Thyroid gland (tissue), 4 donors: Measurements from ENCODE around the gene PTPRN2.
"Not testable (repeated sequence)": the region's sequence is repeated elsewhere in the genome, so short reads cannot be mapped to it uniquely, and the experiment has no call there.

Experiments
- POLR2A ChIP-seq, 2 donors: fragments of 450-650 bp; IDR thresholded peaks; one replicate each; pipeline ENCODE4 v1.6.1; 2017; ENCODE audit warnings: antibody characterized with exemption in 2 of 2, mild to moderate bottlenecking in 2 of 2, moderate library complexity in 1 of 2
- TF ChIP-seq, protein P1 (sequence below), 6 experiments: fragments of 200-600 bp in 3 of 6; fragments of 450-650 bp in 3 of 6; sonication (generic) in 3 of 6; IDR thresholded peaks; one replicate each; pipeline ENCODE4 v1.5.1; 2016 to 2019; ENCODE audit warnings: antibody characterized with exemption in 6 of 6, mild to moderate bottlenecking in 2 of 6, inconsistent platforms in 1 of 6, moderate library complexity in 1 of 6

DNA sequence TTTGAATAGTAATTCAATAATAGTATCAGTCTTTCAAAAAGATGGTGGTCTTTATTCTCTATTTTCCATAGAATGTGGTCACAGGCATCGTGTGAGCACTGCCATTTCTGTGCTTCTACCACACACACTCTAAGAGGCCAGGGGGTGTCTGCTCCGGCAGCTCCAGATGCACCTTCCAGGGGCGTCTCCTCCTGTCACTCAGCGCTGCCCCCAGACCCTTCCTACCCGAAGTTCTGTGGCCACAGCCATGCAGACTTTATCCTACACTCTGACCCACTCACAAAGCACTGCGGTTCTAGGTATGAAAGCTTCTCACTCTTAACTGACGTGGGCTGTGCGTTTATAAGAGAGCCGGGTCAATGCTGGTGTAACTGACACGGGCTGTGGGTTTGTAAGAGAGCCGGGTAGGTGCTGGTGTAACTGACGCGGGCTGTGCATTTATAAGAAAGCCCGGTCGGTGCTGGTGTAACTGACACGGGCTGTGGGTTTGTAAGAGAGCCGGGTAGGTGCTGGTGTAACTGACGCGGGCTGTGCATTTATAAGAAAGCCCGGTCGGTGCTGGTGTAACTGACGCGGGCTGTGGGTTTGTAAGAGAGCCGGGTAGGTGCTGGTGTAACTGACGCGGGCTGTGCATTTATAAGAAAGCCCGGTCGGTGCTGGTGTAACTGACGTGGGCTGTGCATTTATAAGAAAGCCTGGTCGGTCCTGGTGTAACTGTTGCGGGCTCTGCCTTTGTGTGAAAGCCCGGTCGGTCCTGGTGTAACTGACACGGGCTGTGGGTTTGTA, 886.0 kb downstream of the PTPRN2 start:
- TF ChIP-seq, protein P1, sequence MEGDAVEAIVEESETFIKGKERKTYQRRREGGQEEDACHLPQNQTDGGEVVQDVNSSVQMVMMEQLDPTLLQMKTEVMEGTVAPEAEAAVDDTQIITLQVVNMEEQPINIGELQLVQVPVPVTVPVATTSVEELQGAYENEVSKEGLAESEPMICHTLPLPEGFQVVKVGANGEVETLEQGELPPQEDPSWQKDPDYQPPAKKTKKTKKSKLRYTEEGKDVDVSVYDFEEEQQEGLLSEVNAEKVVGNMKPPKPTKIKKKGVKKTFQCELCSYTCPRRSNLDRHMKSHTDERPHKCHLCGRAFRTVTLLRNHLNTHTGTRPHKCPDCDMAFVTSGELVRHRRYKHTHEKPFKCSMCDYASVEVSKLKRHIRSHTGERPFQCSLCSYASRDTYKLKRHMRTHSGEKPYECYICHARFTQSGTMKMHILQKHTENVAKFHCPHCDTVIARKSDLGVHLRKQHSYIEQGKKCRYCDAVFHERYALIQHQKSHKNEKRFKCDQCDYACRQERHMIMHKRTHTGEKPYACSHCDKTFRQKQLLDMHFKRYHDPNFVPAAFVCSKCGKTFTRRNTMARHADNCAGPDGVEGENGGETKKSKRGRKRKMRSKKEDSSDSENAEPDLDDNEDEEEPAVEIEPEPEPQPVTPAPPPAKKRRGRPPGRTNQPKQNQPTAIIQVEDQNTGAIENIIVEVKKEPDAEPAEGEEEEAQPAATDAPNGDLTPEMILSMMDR (IDR thresholded peaks at IDR 0.05) = not testable (repeated sequence)
- not testable (repeated sequence) for TF ChIP-seq POLR2A (IDR thresholded peaks at IDR 0.05)
